ENCODE measurements around the gene PTEN.

The PTEN gene

DNA sequence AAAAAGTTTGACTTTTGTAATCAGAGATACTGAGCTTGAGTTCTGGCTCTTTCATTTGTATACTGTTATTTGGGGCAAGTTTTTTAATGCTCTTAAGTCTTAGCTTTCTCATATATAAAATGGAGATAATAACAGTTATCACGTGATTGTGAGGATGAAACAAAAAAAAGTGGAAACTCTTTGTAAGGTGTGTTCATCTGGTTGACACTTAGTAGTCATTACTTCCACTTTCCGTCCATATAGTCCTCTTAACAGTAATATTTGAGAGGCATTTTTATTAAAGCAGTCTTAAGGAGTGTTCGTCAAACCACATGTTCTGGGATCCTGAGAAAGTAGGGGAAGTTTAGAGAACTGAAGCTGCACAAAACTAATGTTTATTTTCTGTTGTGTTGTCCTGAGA lies 65.6 kb downstream of the PTEN start:
- Histone ChIP-seq H3K27me3 (ENCODE audit: control insufficient read depth in 1 of 2, insufficient read depth in 2 of 2, low read length in 2 of 2) (no peaks in the 10 kb centered on the region), H3K4me1 (ENCODE audit: insufficient read depth, low read length) (peaks cover 24% of the 10 kb centered on the region), H3K9me3 (ENCODE audit: low read length) (no peaks in the 10 kb centered on the region), H3K4me3 (ENCODE audit: low read depth in 1 of 2, low read length in 2 of 2) (no peak overlapping the region), H3K27ac (ENCODE audit: low read depth, low read length) (no peak overlapping the region), H3K9ac (ENCODE audit: low read length) (no peak overlapping the region), H3K36me3 (ENCODE audit: insufficient read depth, low read length) (peaks cover under 1% of the 10 kb centered on the region)

GRCh38 chr10:87930141-87930540 lies 66.7 kb downstream of the PTEN start:
- Histone ChIP-seq H3K9me3 (ENCODE audit: low read length) (no peaks in the 10 kb centered on the region), H3K27ac (ENCODE audit: low read depth, low read length) (no peak overlapping the region), H3K9ac (ENCODE audit: low read length) (no peak overlapping the region), H3K27me3 (ENCODE audit: control insufficient read depth in 1 of 2, insufficient read depth in 2 of 2, low read length in 2 of 2) (no peaks in the 10 kb centered on the region), H3K4me3 (ENCODE audit: low read depth in 1 of 2, low read length in 2 of 2) (no peak overlapping the region), H3K36me3 (ENCODE audit: insufficient read depth, low read length) (peaks cover 5% of the 10 kb centered on the region), H3K4me1 (ENCODE audit: insufficient read depth, low read length) (peaks cover 12% of the 10 kb centered on the region)

DNA sequence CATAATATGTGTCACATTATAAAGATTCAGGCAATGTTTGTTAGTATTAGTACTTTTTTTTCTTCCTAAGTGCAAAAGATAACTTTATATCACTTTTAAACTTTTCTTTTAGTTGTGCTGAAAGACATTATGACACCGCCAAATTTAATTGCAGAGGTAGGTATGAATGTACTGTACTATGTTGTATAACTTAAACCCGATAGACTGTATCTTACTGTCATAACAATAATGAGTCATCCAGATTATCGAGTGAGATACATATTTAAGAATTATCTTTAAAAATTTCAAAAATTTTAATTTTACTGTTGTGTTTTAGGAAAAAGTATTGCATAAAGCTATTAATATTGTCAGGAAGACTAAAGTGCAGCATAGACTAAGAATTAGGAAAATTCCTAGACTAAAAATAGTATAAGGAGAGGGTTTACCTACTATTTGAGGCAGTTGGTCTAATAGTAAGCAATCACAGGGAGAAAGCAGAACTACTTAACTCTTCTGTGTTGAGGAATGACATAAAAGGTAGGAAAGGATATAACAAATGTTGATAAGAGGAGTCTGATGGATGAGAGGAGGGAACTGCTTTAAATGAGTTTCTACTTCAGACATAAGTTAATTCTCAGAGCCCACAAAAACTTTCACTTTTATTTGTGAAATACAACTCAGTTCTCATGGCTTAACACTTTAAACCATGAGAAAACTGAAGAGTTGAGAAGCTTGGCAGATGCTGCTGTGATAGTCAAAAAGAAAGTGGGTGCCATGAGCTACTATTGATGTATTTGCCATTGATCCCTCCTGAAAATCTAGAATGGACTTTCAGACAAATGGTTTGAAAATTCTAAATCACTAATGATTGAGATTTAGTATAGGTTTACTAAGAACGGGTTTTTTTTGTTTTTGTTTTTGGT lies 67.8 kb downstream of the PTEN start:
- Histone ChIP-seq H3K36me3 (ENCODE audit: insufficient read depth, low read length) (peaks cover 14% of the 10 kb centered on the region), H3K4me1 (ENCODE audit: insufficient read depth, low read length) (peaks cover 20% of the 10 kb centered on the region), H3K27me3 (ENCODE audit: control insufficient read depth in 1 of 2, insufficient read depth in 2 of 2, low read length in 2 of 2) (no peaks in the 10 kb centered on the region), H3K9me3 (ENCODE audit: low read length) (no peaks in the 10 kb centered on the region), H3K27ac (ENCODE audit: low read depth, low read length) (no peak overlapping the region), H3K4me3 (ENCODE audit: low read depth in 1 of 2, low read length in 2 of 2) (no peak overlapping the region), H3K9ac (ENCODE audit: low read length) (no peak overlapping the region)

GRCh38 chr10:87931836-87932230 lies 68.4 kb downstream of the PTEN start:
- H3K4me3 ChIP-seq (ENCODE audit: low read depth in 1 of 2, low read length in 2 of 2), result no peak overlapping the region
- H3K9me3 ChIP-seq (ENCODE audit: low read length), result no peaks in the 10 kb centered on the region
- H3K4me1 ChIP-seq (ENCODE audit: insufficient read depth, low read length), result peaks cover 24% of the 10 kb centered on the region
- H3K27ac ChIP-seq (ENCODE audit: low read depth, low read length), result no peak overlapping the region
- H3K9ac ChIP-seq (ENCODE audit: low read length), result no peak overlapping the region
- no peaks in the 10 kb centered on the region for H3K27me3 ChIP-seq (ENCODE audit: control insufficient read depth in 1 of 2, insufficient read depth in 2 of 2, low read length in 2 of 2)
- peaks cover 14% of the 10 kb centered on the region for H3K36me3 ChIP-seq (ENCODE audit: insufficient read depth, low read length)

- no peaks in the 10 kb centered on the region for H3K27me3 ChIP-seq (ENCODE audit: control insufficient read depth in 1 of 2, insufficient read depth in 2 of 2, low read length in 2 of 2)
- H3K36me3 ChIP-seq (ENCODE audit: insufficient read depth, low read length), result peaks cover 14% of the 10 kb centered on the region
These were observed 72.1 kb downstream of the PTEN start for GRCh38 chr10:87935290-87936141.

DNA sequence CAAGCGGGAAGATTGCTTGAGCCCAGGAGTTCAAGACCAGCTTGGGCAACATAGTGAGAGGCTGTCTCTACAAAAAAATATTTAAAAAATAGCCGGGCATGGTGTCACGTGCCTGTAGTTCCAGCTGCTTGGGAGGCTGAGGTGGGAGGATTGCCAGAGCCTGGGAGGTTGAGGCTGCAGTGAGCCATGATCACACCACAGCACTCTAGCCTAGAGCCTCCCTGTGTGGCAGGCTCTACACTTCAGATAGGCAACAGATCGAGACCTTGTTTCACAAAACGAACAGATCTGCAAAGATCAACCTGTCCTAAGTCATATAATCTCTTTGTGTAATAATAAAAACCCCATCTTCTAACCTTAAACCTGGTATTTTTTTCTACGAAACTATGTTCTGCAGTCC lies 76.8 kb downstream of the PTEN start:
- Histone ChIP-seq H3K27me3 (ENCODE audit: control insufficient read depth in 1 of 2, insufficient read depth in 2 of 2, low read length in 2 of 2) (no peaks in the 10 kb centered on the region), H3K27ac (ENCODE audit: low read depth, low read length) (no peak overlapping the region), H3K4me1 (ENCODE audit: insufficient read depth, low read length) (peaks cover 13% of the 10 kb centered on the region), H3K36me3 (ENCODE audit: insufficient read depth, low read length) (peaks cover 9% of the 10 kb centered on the region), H3K4me3 (ENCODE audit: low read depth in 1 of 2, low read length in 2 of 2) (no peak overlapping the region), H3K9ac (ENCODE audit: low read length) (no peak overlapping the region), H3K9me3 (ENCODE audit: low read length) (no peaks in the 10 kb centered on the region)

More at GRCh38 chr10:87935290-87936141, 72.1 kb downstream of the PTEN start:
- Histone ChIP-seq H3K9me3 (ENCODE audit: low read length) (no peaks in the 10 kb centered on the region), H3K27ac (ENCODE audit: low read depth, low read length) (no peak overlapping the region), H3K4me1 (ENCODE audit: insufficient read depth, low read length) (peaks cover 17% of the 10 kb centered on the region), H3K9ac (ENCODE audit: low read length) (no peak overlapping the region), H3K4me3 (ENCODE audit: low read depth in 1 of 2, low read length in 2 of 2) (no peak overlapping the region)

DNA sequence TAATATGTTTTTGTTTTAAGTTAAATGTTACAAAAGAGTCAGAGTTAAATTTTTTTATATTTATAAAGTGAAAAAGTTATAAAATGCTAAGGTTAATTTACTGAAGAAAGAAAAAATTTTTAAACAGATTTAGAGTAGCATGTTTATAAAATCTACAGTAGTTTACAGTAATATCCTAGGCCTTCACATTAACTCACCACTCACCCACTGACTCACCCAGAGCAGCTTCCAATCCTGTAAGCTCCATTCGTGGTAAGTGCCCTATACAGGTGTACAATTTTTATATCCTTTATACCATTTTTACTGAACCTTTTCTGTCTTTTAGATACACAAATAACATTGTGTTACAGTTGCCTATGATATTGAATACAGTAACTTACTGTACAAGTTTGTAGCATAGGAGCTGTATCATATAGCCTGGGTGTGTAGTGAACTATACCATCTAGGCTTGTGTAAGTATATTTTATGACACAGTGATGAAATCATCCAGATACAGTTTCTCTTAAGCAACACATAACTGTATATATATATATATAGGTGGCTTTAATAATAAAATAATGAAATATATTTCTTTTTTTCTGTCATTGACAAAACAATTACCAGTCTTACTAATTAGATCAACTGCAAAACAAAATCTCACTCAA lies 79.6 kb downstream of the PTEN start:
- H3K4me3 ChIP-seq (ENCODE audit: low read depth in 1 of 2, low read length in 2 of 2), result no peak overlapping the region
- no peaks in the 10 kb centered on the region for H3K4me1 ChIP-seq (ENCODE audit: insufficient read depth, low read length)
- H3K36me3 ChIP-seq (ENCODE audit: insufficient read depth, low read length), result no peaks in the 10 kb centered on the region
- H3K9me3 ChIP-seq (ENCODE audit: low read length), result no peaks in the 10 kb centered on the region
- no peak overlapping the region for H3K27ac ChIP-seq (ENCODE audit: low read depth, low read length)
- H3K27me3 ChIP-seq (ENCODE audit: control insufficient read depth in 1 of 2, insufficient read depth in 2 of 2, low read length in 2 of 2), result no peaks in the 10 kb centered on the region
- H3K9ac ChIP-seq (ENCODE audit: low read length), result no peak overlapping the region

- Histone ChIP-seq H3K36me3 (ENCODE audit: insufficient read depth, low read length) (no peaks in the 10 kb centered on the region), H3K4me1 (ENCODE audit: insufficient read depth, low read length) (no peaks in the 10 kb centered on the region), H3K27ac (ENCODE audit: low read depth, low read length) (no peak overlapping the region), H3K27me3 (ENCODE audit: control insufficient read depth in 1 of 2, insufficient read depth in 2 of 2, low read length in 2 of 2) (no peaks in the 10 kb centered on the region), H3K4me3 (ENCODE audit: low read depth in 1 of 2, low read length in 2 of 2) (no peak overlapping the region), H3K9me3 (ENCODE audit: low read length) (no peaks in the 10 kb centered on the region), H3K9ac (ENCODE audit: low read length) (no peak overlapping the region)
These were observed 82.6 kb downstream of the PTEN start for GRCh38 chr10:87945984-87946383.

GRCh38 chr10:87952612-87953011 lies 89.2 kb downstream of the PTEN start:
- H3K27ac ChIP-seq (ENCODE audit: low read depth, low read length), result no peak overlapping the region
- H3K4me1 ChIP-seq (ENCODE audit: insufficient read depth, low read length), result no peaks in the 10 kb centered on the region
- no peak overlapping the region for H3K4me3 ChIP-seq (ENCODE audit: low read depth in 1 of 2, low read length in 2 of 2)
- H3K36me3 ChIP-seq (ENCODE audit: insufficient read depth, low read length), result peaks cover 8% of the 10 kb centered on the region
- H3K9me3 ChIP-seq (ENCODE audit: low read length), result no peaks in the 10 kb centered on the region
- no peaks in the 10 kb centered on the region for H3K27me3 ChIP-seq (ENCODE audit: control insufficient read depth in 1 of 2, insufficient read depth in 2 of 2, low read length in 2 of 2)
- no peak overlapping the region for H3K9ac ChIP-seq (ENCODE audit: low read length)

DNA sequence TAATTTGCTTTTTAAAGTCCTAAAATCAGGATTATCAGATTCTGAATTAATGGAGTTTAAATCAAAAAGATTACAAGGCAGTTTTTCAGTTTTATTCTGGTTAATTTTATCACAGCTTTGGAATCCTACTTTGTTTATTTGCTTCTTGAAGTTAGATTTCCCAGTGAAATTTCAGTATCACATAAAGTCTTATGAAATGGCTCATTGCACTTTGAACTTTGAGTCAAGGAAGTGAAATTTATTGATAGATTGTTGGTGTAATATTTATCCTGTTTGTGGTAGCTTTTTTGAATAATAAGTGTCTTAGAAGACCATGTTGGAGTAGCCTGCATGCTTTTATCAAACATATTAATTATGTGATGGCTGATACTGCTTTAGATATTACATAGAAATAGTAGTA lies 92.6 kb downstream of the PTEN start:
- no peak overlapping the region for H3K27ac ChIP-seq (ENCODE audit: low read depth, low read length)
- H3K9me3 ChIP-seq (ENCODE audit: low read length), result no peaks in the 10 kb centered on the region
- H3K4me1 ChIP-seq (ENCODE audit: insufficient read depth, low read length), result peaks cover under 1% of the 10 kb centered on the region
- peaks cover 20% of the 10 kb centered on the region for H3K36me3 ChIP-seq (ENCODE audit: insufficient read depth, low read length)
- no peaks in the 10 kb centered on the region for H3K27me3 ChIP-seq (ENCODE audit: control insufficient read depth in 1 of 2, insufficient read depth in 2 of 2, low read length in 2 of 2)
- H3K9ac ChIP-seq (ENCODE audit: low read length), result no peak overlapping the region
- H3K4me3 ChIP-seq (ENCODE audit: low read depth in 1 of 2, low read length in 2 of 2), result no peak overlapping the region

DNA sequence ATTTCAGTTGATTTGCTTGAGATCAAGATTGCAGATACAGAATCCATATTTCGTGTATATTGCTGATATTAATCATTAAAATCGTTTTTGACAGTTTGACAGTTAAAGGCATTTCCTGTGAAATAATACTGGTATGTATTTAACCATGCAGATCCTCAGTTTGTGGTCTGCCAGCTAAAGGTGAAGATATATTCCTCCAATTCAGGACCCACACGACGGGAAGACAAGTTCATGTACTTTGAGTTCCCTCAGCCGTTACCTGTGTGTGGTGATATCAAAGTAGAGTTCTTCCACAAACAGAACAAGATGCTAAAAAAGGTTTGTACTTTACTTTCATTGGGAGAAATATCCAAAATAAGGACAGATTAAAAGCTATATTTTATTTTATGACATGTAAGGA lies 94.3 kb downstream of the PTEN start:
- peaks cover 4% of the 10 kb centered on the region for H3K4me1 ChIP-seq (ENCODE audit: insufficient read depth, low read length)
- no peaks in the 10 kb centered on the region for H3K9me3 ChIP-seq (ENCODE audit: low read length)
- H3K9ac ChIP-seq (ENCODE audit: low read length), result no peak overlapping the region
- H3K27me3 ChIP-seq (ENCODE audit: control insufficient read depth in 1 of 2, insufficient read depth in 2 of 2, low read length in 2 of 2), result no peaks in the 10 kb centered on the region
- H3K36me3 ChIP-seq (ENCODE audit: insufficient read depth, low read length), result peaks cover 22% of the 10 kb centered on the region
- no peak overlapping the region for H3K4me3 ChIP-seq (ENCODE audit: low read depth in 1 of 2, low read length in 2 of 2)
- no peak overlapping the region for H3K27ac ChIP-seq (ENCODE audit: low read depth, low read length)

All from muscle layer of colon (tissue), 2 donors.